SK-N-MC (cell line): ENCODE results near the gene TRNP1.

Experiments used
- EZH2 ChIP-seq: fragments of 200-600 bp; sonication (generic); IDR thresholded peaks from one replicate; pipeline ENCODE4 v1.6.1; 2017; ENCODE audit warnings: antibody characterized with exemption
- FOXP2 ChIP-seq: optimal IDR thresholded peaks from 2 replicates; pipeline ENCODE3; 2011; ENCODE audit warnings: mild to moderate bottlenecking, moderate library complexity; ENCODE audit not compliant: insufficient read depth; ENCODE audit errors: extremely low read length, control extremely low read depth
- POLR2AphosphoS5 ChIP-seq: IDR thresholded peaks from 2 replicates; pipeline ENCODE4 v1.6.1; 2012; ENCODE audit warnings: mild to moderate bottlenecking, low read depth, low read length, borderline replicate concordance

GRCh38 chr1:26945728-26946127 is 47.8 kb upstream of the TRNP1 start:
- no peak for TF ChIP-seq POLR2AphosphoS5
- TF ChIP-seq EZH2: no peak
- TF ChIP-seq FOXP2: no peak
